GM23338 (cell line): ENCODE results near the gene NUB1.

ENCODE experiments used
- CREB1 ChIP-seq: fragments of 250-450 bp; sonication (Bioruptor Pico); IDR thresholded peaks from 2 replicates; pipeline ENCODE4 v1.5.0; 2020; ENCODE audit warnings: low read depth, mild to moderate bottlenecking, moderate library complexity
- CTCF ChIP-seq, 2 experiments: fragments of 200-600 bp in 1 of 2; sonication (generic) in 1 of 2; conservative IDR thresholded peaks; 2 replicates each; pipeline versions ENCODE4 v1.5.1 to v1.6.1; 2016 to 2017; ENCODE audit warnings: antibody characterized with exemption in 2 of 2, low read depth in 2 of 2, mild to moderate bottlenecking in 2 of 2, moderate library complexity in 1 of 2
- EZH2 ChIP-seq: fragments of 200-600 bp; sonication (generic); IDR thresholded peaks from one replicate; pipeline ENCODE4 v1.8.0; 2017; ENCODE audit warnings: antibody characterized with exemption, mild to moderate bottlenecking, low read depth; ENCODE audit not compliant: unreplicated experiment
- EZH2phosphoT487 ChIP-seq: fragments of 200-600 bp; sonication (generic); IDR thresholded peaks from one replicate; pipeline ENCODE4 v1.8.1; 2018; ENCODE audit warnings: antibody characterized with exemption; ENCODE audit not compliant: unreplicated experiment
- JUNB ChIP-seq: IDR thresholded peaks from one replicate; pipeline ENCODE4 v1.6.1; 2016; ENCODE audit warnings: antibody characterized with exemption; ENCODE audit not compliant: unreplicated experiment
- NANOG ChIP-seq: IDR thresholded peaks from 2 replicates; pipeline ENCODE4 v1.6.1; 2016; ENCODE audit warnings: antibody characterized with exemption, borderline replicate concordance
- POLR2AphosphoS5 ChIP-seq: IDR thresholded peaks from 2 replicates; pipeline ENCODE4 v1.6.1; 2016; ENCODE audit warnings: antibody characterized with exemption, low read depth
- REST ChIP-seq: IDR thresholded peaks from one replicate; pipeline ENCODE4 v1.6.1; 2018; ENCODE audit warnings: antibody characterized with exemption; ENCODE audit not compliant: unreplicated experiment
- STAT1 ChIP-seq: IDR thresholded peaks from one replicate; pipeline ENCODE4 v1.6.1; 2016; ENCODE audit warnings: antibody characterized with exemption; ENCODE audit not compliant: unreplicated experiment
- ZNF114 ChIP-seq: fragments of 250-450 bp; sonication (Bioruptor Pico); IDR thresholded peaks from 2 replicates; pipeline ENCODE4 v1.5.0; 2020; ENCODE audit warnings: mild to moderate bottlenecking, moderate library complexity
- ZNF331 ChIP-seq: fragments of 250-450 bp; sonication (Bioruptor Pico); IDR thresholded peaks from 2 replicates; pipeline ENCODE4 v1.5.0; 2020; ENCODE audit warnings: low read depth, mild to moderate bottlenecking, moderate library complexity
- TF ChIP-seq, protein P1 (sequence below): IDR thresholded peaks from 2 replicates; pipeline ENCODE4 v1.6.1; 2016; ENCODE audit warnings: antibody characterized with exemption
- TF ChIP-seq, protein P2 (sequence below): fragments of 250-450 bp; sonication (Bioruptor Pico); IDR thresholded peaks from 2 replicates; pipeline ENCODE4 v1.5.0; 2020; ENCODE audit warnings: mild to moderate bottlenecking, moderate library complexity

GRCh38 chr7:151412318-151412717 lies 70.7 kb downstream of the NUB1 start:
- TF ChIP-seq POLR2AphosphoS5 (no peak), CTCF (conservative IDR thresholded peaks at IDR 0.05; ENCODE audit: low read depth in 2 of 2) (no peak), REST (no peak), JUNB (no peak), CREB1 (CRISPR knock-in tag) (no peak), EZH2phosphoT487 (no peak), EZH2 (no peak), ZNF331 (no peak), ZNF114 (CRISPR knock-in tag) (no peak), NANOG (no peak), STAT1 (no peak)
- TF ChIP-seq, protein P1, sequence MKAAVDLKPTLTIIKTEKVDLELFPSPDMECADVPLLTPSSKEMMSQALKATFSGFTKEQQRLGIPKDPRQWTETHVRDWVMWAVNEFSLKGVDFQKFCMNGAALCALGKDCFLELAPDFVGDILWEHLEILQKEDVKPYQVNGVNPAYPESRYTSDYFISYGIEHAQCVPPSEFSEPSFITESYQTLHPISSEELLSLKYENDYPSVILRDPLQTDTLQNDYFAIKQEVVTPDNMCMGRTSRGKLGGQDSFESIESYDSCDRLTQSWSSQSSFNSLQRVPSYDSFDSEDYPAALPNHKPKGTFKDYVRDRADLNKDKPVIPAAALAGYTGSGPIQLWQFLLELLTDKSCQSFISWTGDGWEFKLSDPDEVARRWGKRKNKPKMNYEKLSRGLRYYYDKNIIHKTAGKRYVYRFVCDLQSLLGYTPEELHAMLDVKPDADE = no peak
- TF ChIP-seq, protein P2, sequence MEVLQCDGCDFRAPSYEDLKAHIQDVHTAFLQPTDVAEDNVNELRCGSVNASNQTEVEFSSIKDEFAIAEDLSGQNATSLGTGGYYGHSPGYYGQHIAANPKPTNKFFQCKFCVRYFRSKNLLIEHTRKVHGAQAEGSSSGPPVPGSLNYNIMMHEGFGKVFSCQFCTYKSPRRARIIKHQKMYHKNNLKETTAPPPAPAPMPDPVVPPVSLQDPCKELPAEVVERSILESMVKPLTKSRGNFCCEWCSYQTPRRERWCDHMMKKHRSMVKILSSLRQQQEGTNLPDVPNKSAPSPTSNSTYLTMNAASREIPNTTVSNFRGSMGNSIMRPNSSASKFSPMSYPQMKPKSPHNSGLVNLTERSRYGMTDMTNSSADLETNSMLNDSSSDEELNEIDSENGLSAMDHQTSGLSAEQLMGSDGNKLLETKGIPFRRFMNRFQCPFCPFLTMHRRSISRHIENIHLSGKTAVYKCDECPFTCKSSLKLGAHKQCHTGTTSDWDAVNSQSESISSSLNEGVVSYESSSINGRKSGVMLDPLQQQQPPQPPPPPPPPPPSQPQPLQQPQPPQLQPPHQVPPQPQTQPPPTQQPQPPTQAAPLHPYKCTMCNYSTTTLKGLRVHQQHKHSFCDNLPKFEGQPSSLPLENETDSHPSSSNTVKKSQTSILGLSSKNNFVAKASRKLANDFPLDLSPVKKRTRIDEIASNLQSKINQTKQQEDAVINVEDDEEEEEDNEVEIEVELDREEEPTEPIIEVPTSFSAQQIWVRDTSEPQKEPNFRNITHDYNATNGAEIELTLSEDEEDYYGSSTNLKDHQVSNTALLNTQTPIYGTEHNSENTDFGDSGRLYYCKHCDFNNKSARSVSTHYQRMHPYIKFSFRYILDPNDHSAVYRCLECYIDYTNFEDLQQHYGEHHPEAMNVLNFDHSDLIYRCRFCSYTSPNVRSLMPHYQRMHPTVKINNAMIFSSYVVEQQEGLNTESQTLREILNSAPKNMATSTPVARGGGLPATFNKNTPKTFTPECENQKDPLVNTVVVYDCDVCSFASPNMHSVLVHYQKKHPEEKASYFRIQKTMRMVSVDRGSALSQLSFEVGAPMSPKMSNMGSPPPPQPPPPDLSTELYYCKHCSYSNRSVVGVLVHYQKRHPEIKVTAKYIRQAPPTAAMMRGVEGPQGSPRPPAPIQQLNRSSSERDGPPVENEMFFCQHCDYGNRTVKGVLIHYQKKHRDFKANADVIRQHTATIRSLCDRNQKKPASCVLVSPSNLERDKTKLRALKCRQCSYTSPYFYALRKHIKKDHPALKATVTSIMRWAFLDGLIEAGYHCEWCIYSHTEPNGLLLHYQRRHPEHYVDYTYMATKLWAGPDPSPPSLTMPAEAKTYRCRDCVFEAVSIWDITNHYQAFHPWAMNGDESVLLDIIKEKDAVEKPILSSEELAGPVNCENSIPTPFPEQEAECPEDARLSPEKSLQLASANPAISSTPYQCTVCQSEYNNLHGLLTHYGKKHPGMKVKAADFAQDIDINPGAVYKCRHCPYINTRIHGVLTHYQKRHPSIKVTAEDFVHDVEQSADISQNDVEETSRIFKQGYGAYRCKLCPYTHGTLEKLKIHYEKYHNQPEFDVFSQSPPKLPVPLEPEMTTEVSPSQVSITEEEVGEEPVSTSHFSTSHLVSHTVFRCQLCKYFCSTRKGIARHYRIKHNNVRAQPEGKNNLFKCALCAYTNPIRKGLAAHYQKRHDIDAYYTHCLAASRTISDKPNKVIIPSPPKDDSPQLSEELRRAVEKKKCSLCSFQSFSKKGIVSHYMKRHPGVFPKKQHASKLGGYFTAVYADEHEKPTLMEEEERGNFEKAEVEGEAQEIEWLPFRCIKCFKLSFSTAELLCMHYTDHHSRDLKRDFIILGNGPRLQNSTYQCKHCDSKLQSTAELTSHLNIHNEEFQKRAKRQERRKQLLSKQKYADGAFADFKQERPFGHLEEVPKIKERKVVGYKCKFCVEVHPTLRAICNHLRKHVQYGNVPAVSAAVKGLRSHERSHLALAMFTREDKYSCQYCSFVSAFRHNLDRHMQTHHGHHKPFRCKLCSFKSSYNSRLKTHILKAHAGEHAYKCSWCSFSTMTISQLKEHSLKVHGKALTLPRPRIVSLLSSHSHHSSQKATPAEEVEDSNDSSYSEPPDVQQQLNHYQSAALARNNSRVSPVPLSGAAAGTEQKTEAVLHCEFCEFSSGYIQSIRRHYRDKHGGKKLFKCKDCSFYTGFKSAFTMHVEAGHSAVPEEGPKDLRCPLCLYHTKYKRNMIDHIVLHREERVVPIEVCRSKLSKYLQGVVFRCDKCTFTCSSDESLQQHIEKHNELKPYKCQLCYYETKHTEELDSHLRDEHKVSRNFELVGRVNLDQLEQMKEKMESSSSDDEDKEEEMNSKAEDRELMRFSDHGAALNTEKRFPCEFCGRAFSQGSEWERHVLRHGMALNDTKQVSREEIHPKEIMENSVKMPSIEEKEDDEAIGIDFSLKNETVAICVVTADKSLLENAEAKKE (CRISPR knock-in tag) = no peak
